Neural progenitor cell (in vitro differentiated cells): ENCODE measurements around the gene ST7. TPM values are rescaled to one million over a fixed set of nuclear protein-coding genes. Genes with fewer than 3 reads are reported as not detected.

ENCODE experiments used
- DNase-seq: peaks from one replicate; pipeline ENCODE4 v3.0.0-alpha.2; 2016; ENCODE audit warnings: low spot score
- H2AFZ ChIP-seq: fragments of 200-600 bp; sonication (generic); replicated peaks from 2 replicates; pipeline ENCODE4 v1.6.1; 2016; ENCODE audit warnings: antibody characterized with exemption
- H3F3A ChIP-seq: fragments of 200-600 bp; sonication (generic); 2 replicates; pipeline ENCODE4 v1.6.1; 2016; ENCODE audit warnings: antibody characterized with exemption, low read depth
- H3K27ac ChIP-seq: fragments of 200-600 bp; sonication (generic); 2 replicates; pipeline ENCODE4 v1.5.1; 2016; ENCODE audit warnings: mild to moderate bottlenecking
- H3K27me3 ChIP-seq: fragments of 200-600 bp; sonication (generic); 2 replicates; pipeline ENCODE4 v1.6.1; 2016; ENCODE audit warnings: mild to moderate bottlenecking, moderate library complexity
- H3K36me3 ChIP-seq: fragments of 200-600 bp; sonication (generic); 2 replicates; pipeline ENCODE4 v1.5.1; 2016
- H3K4me1 ChIP-seq: fragments of 200-600 bp; sonication (generic); 2 replicates; pipeline ENCODE4 v1.6.1; 2016; ENCODE audit warnings: mixed run types
- H3K4me2 ChIP-seq: fragments of 200-600 bp; sonication (generic); 2 replicates; pipeline ENCODE4 v1.6.1; 2016
- H3K4me3 ChIP-seq: fragments of 200-600 bp; sonication (generic); 2 replicates; pipeline ENCODE4 v1.5.1; 2016
- H3K79me2 ChIP-seq: fragments of 200-600 bp; sonication (generic); 2 replicates; pipeline ENCODE4 v1.6.1; 2016; ENCODE audit warnings: low read depth
- H3K9ac ChIP-seq: fragments of 200-600 bp; sonication (generic); 2 replicates; pipeline ENCODE4 v1.6.1; 2016
- H3K9me3 ChIP-seq: fragments of 200-600 bp; sonication (generic); 2 replicates; pipeline ENCODE4 v1.5.1; 2016; ENCODE audit warnings: low read depth
- H4K20me1 ChIP-seq: fragments of 200-600 bp; sonication (generic); 2 replicates; pipeline ENCODE4 v1.6.1; 2016; ENCODE audit warnings: low read depth
- H3K27ac Mint-ChIP-seq: 3 replicates; pipeline ENCODE4 v1.8.0; 2021; ENCODE audit warnings: mixed read lengths
- H3K27me3 Mint-ChIP-seq: 2 replicates; pipeline ENCODE4 v1.8.0; 2022; ENCODE audit warnings: low read depth, mild to moderate bottlenecking, inconsistent platforms, moderate library complexity, mixed read lengths; ENCODE audit not compliant: insufficient read depth
- H3K36me3 Mint-ChIP-seq: 3 replicates; pipeline ENCODE4 v1.8.0; 2021; ENCODE audit warnings: mixed read lengths
- H3K4me1 Mint-ChIP-seq: 3 replicates; pipeline ENCODE4 v1.8.0; 2021; ENCODE audit warnings: mixed read lengths
- H3K4me3 Mint-ChIP-seq: 3 replicates; pipeline ENCODE4 v1.8.0; 2021; ENCODE audit warnings: mild to moderate bottlenecking, moderate library complexity, mixed read lengths
- H3K9me3 Mint-ChIP-seq: 3 replicates; pipeline ENCODE4 v1.8.0; 2020; ENCODE audit warnings: mixed read lengths
- CTCF ChIP-seq: fragments of 200-600 bp; sonication (generic); IDR thresholded peaks from 2 replicates; pipeline ENCODE4 v1.5.1; 2017; ENCODE audit warnings: antibody characterized with exemption, mild to moderate bottlenecking
- EZH2 ChIP-seq: fragments of 200-600 bp; sonication (generic); IDR thresholded peaks from 2 replicates; pipeline ENCODE4 v1.6.1; 2017; ENCODE audit warnings: antibody characterized with exemption, mild to moderate bottlenecking, moderate library complexity
- EZH2phosphoT487 ChIP-seq: fragments of 200-600 bp; sonication (generic); IDR thresholded peaks from 2 replicates; pipeline ENCODE4 v1.6.1; 2017; ENCODE audit warnings: antibody characterized with exemption
- total RNA-seq: library from RNA; depleted of rRNA; stranded (reverse); fragments of >200 nt; gene quantifications from 2 replicates; pipeline ENCODE4 v1.2.3, GENCODE V29; 2015; ENCODE audit warnings: low replicate concordance

The ST7 gene
- total RNA-seq, 1 donor from 2014 or later, result 5.8 TPM

DNA sequence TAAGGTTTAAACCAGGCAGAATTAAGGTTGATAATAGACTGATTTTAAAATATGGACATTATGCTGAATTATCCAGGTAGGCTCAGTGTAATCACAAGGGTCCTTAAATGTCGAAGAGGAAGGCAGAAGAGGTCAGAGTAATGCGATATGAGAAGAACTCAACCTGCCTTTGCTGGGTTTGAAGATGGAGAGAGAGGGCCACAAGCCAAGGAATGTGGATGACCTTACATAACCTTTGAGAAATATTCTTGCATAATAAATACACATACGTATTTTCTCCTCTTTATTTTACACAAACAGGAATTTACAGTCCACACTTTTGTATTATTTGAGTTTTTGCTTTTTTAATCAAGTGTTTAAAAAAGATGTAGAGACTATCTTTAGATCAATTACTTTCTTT lies 88.5 kb downstream of the ST7 start:
- H3K27ac Mint-ChIP-seq, result no peak overlapping the region

DNA sequence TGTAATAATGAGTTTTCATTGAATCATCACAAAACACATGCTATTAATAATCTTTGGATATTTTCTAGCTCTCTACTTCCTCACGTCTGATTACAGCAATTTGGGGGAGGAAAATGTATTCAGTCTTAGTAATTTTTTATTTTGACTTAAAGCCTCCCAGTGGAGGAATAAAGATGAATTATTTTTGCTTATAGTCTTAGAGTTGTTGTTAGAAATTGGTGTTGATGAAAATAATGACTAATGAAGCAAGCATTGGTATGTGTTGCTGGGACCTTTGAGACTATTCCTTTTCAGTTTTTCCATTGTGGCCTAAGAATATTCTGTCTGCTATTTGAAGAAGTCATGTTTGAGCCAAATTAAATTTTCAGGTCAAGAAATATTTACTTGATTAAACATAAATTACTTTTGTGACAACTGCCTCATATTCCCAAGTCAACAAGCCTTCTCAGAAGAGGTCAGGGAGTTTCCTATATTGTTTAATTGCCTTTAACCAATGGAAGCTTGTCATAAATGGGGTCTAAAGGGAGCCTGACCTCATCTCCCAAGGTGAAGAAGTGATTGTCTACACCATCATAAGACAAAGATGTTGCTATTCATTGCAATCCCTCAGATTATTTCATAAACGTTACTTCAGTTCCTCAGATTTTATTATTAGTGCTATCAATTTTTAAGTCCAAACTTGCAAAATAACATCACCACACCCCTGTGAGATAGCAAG lies 90.0 kb downstream of the ST7 start:
- Mint-ChIP-seq H3K4me3 (no peak overlapping the region), H3K4me1 (no peaks in the 10 kb centered on the region), H3K27me3 (no peaks in the 10 kb centered on the region), H3K27ac (no peak overlapping the region), H3K9me3 (peaks cover 3% of the 10 kb centered on the region), H3K36me3 (peaks cover 9% of the 10 kb centered on the region)
- no peak overlapping the region for H3K4me3 ChIP-seq
- no peak overlapping the region for H2AFZ ChIP-seq
- no peaks in the 10 kb centered on the region for H3K27me3 ChIP-seq
- no peaks in the 10 kb centered on the region for H3K9me3 ChIP-seq
- no peak overlapping the region for H3K9ac ChIP-seq
- H3F3A ChIP-seq, result no peaks in the 10 kb centered on the region
- H3K4me1 ChIP-seq, result no peaks in the 10 kb centered on the region
- DNase-seq, result no peak
- H3K4me2 ChIP-seq, result no peak overlapping the region
- no peaks in the 10 kb centered on the region for H4K20me1 ChIP-seq
- H3K27ac ChIP-seq, result no peak overlapping the region
- no peaks in the 10 kb centered on the region for H3K36me3 ChIP-seq
- TF ChIP-seq EZH2phosphoT487 (no peak), EZH2 (no peak), CTCF (no peak)
- no peaks in the 10 kb centered on the region for H3K79me2 ChIP-seq

More for the DNA sequence above, 88.5 kb downstream of the ST7 start:
- Histone ChIP-seq H4K20me1 (no peaks in the 10 kb centered on the region), H3F3A (no peaks in the 10 kb centered on the region), H3K27ac (no peak overlapping the region), H3K9ac (no peak overlapping the region), H3K79me2 (no peaks in the 10 kb centered on the region), H3K4me1 (no peaks in the 10 kb centered on the region), H3K4me3 (no peak overlapping the region), H3K4me2 (no peak overlapping the region), H3K27me3 (no peaks in the 10 kb centered on the region), H3K36me3 (no peaks in the 10 kb centered on the region), H3K9me3 (no peaks in the 10 kb centered on the region), H2AFZ (no peak overlapping the region)
- Mint-ChIP-seq H3K4me1 (peaks cover 1% of the 10 kb centered on the region), H3K9me3 (peaks cover 3% of the 10 kb centered on the region), H3K36me3 (peaks cover 7% of the 10 kb centered on the region), H3K4me3 (no peak overlapping the region), H3K27me3 (peaks cover 1% of the 10 kb centered on the region)
- TF ChIP-seq CTCF, result no peak
- no peak for TF ChIP-seq EZH2
- TF ChIP-seq EZH2phosphoT487, result no peak
- no peak for DNase-seq

DNA sequence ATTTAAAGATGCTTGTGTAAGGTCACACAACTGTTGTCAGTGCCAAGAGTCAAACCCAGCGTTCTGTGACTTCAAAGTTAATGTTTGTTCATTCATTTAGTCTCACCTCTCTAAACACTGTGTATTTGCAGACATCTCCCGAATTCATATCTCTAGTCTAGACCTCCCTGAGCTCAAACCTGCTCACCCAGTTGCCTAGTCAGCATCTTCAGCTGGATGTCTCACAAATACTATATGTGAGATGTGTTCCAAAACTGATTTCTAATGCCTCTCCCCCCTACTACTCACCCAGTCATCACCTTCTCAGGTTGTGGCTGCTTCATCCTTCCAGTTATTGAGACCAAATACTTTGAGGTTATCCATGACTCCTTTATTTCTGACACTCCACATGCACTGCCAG lies 91.4 kb downstream of the ST7 start:
- no peaks in the 10 kb centered on the region for H3K4me1 ChIP-seq
- no peaks in the 10 kb centered on the region for H3F3A ChIP-seq
- peaks cover 3% of the 10 kb centered on the region for H3K9me3 Mint-ChIP-seq
- no peaks in the 10 kb centered on the region for H4K20me1 ChIP-seq
- H3K27ac ChIP-seq, result no peak overlapping the region
- peaks cover 9% of the 10 kb centered on the region for H3K36me3 Mint-ChIP-seq
- H3K9me3 ChIP-seq, result no peaks in the 10 kb centered on the region
- H3K36me3 ChIP-seq, result no peaks in the 10 kb centered on the region
- no peak for DNase-seq
- no peak overlapping the region for H3K9ac ChIP-seq
- H3K4me2 ChIP-seq, result no peak overlapping the region
- no peaks in the 10 kb centered on the region for H3K27me3 Mint-ChIP-seq
- no peak overlapping the region for H2AFZ ChIP-seq
- H3K79me2 ChIP-seq, result no peaks in the 10 kb centered on the region
- no peaks in the 10 kb centered on the region for H3K27me3 ChIP-seq
- TF ChIP-seq EZH2, result no peak
- TF ChIP-seq EZH2phosphoT487, result no peak
- no peak for TF ChIP-seq CTCF
- no peaks in the 10 kb centered on the region for H3K4me1 Mint-ChIP-seq
- H3K4me3 ChIP-seq, result no peak overlapping the region
- no peak overlapping the region for H3K4me3 Mint-ChIP-seq
- H3K27ac Mint-ChIP-seq, result no peak overlapping the region
